Gastroesophageal sphincter (tissue), 4 donors: ENCODE data around the gene NHSL1. TPM values are rescaled to one million over a fixed set of nuclear protein-coding genes. Genes with fewer than 3 reads are reported as not detected.

Experiments
- ATAC-seq: fragments of 150-250 bp; one replicate; pipeline ENCODE4 v1.9.1; 2016; ENCODE audit warnings: mild to moderate bottlenecking, moderate library complexity
- H3K27ac ChIP-seq, 4 donors: fragments of 200-600 bp; sonication (generic) in 3 of 4; 1 replicate in 3 of 4; 2 replicates in 1 of 4; pipeline ENCODE4 v1.5.1; 2016 to 2019
- H3K27me3 ChIP-seq: fragments of 200-600 bp; sonication (generic); one replicate; pipeline ENCODE4 v1.5.1; 2019
- H3K36me3 ChIP-seq, 2 donors: fragments of 200-600 bp; sonication (generic); one replicate each; pipeline ENCODE4 v1.5.1; 2019; ENCODE audit warnings: control low read depth in 1 of 2
- H3K4me1 ChIP-seq, 3 donors: fragments of 200-600 bp; sonication (generic); 1 replicate in 2 of 3; 2 replicates in 1 of 3; pipeline ENCODE4 v1.5.1; 2016 to 2019; ENCODE audit warnings: control low read depth in 2 of 3
- H3K4me3 ChIP-seq, 2 donors: fragments of 200-600 bp; sonication (generic); one replicate each; pipeline ENCODE4 v1.5.1; 2019; ENCODE audit warnings: mild to moderate bottlenecking in 1 of 2, moderate library complexity in 1 of 2
- H3K9me3 ChIP-seq, 3 donors: fragments of 200-600 bp; sonication (generic); one replicate each; pipeline ENCODE4 v1.5.1; 2017 to 2019; ENCODE audit warnings: control low read depth in 2 of 3
- EP300 ChIP-seq: sonication (generic); formaldehyde crosslinking; IDR thresholded peaks from one replicate; pipeline ENCODE4 v1.6.1; 2017; ENCODE audit warnings: antibody characterized with exemption, mild to moderate bottlenecking
- POLR2A ChIP-seq, 2 donors: fragments of 450-650 bp; IDR thresholded peaks; one replicate each; pipeline ENCODE4 v1.6.1; 2017; ENCODE audit warnings: antibody characterized with exemption in 2 of 2, mild to moderate bottlenecking in 2 of 2, moderate library complexity in 1 of 2
- POLR2AphosphoS5 ChIP-seq: sonication (generic); formaldehyde crosslinking; IDR thresholded peaks from one replicate; pipeline ENCODE4 v1.6.1; 2017; ENCODE audit warnings: antibody characterized with exemption
- WGBS, 2 donors: methylation state at CpG; one replicate each; pipeline ENCODE4 v1.1.5; 2018; ENCODE audit warnings: low coverage in 1 of 2; 5-methylcytosine and 5-hydroxymethylcytosine counted together
- total RNA-seq, 4 donors: library from RNA; depleted of rRNA; stranded (reverse); fragments of >200 nt; gene quantifications; one replicate each; pipeline ENCODE4 v1.1.0, GENCODE V29; 2016
- TF ChIP-seq, protein P1 (sequence below), 4 experiments: fragments of 200-600 bp in 2 of 4; fragments of 450-650 bp in 2 of 4; sonication (generic) in 1 of 4; IDR thresholded peaks; one replicate each; pipeline ENCODE4 v1.5.1; 2017 to 2019; ENCODE audit warnings: antibody characterized with exemption in 4 of 4, mild to moderate bottlenecking in 2 of 4, moderate library complexity in 2 of 4

The NHSL1 gene
- total RNA-seq, 4 donors from 2014 or later = 5.7 to 9.3 (median 7.9) TPM

DNA sequence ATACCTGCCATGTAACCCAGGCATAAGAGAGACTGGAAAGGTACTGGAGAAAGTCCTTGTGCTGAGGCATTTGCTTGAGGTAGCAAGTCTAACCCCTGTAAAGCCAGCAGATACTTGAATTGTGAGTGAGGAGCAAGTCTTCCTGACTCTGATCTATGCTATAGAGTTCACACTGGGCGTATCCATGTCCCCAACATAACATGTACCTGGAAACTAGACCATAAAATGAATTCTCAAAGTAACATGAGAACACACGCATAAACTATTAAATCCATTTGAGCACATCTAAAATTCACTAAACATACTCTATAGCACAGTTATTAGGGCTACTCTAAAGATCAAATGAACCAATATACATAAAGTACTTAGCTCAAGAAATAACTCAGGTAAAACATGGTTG is 2.0 kb downstream of the NHSL1 start:
- no peak overlapping the region for H3K4me3 ChIP-seq
- no peak for ATAC-seq
- TF ChIP-seq, protein P1, sequence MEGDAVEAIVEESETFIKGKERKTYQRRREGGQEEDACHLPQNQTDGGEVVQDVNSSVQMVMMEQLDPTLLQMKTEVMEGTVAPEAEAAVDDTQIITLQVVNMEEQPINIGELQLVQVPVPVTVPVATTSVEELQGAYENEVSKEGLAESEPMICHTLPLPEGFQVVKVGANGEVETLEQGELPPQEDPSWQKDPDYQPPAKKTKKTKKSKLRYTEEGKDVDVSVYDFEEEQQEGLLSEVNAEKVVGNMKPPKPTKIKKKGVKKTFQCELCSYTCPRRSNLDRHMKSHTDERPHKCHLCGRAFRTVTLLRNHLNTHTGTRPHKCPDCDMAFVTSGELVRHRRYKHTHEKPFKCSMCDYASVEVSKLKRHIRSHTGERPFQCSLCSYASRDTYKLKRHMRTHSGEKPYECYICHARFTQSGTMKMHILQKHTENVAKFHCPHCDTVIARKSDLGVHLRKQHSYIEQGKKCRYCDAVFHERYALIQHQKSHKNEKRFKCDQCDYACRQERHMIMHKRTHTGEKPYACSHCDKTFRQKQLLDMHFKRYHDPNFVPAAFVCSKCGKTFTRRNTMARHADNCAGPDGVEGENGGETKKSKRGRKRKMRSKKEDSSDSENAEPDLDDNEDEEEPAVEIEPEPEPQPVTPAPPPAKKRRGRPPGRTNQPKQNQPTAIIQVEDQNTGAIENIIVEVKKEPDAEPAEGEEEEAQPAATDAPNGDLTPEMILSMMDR (IDR thresholded peaks at IDR 0.05) = no peak
- TF ChIP-seq POLR2AphosphoS5 (no peak), POLR2A (IDR thresholded peaks at IDR 0.05) (no peak), EP300 (no peak)

DNA sequence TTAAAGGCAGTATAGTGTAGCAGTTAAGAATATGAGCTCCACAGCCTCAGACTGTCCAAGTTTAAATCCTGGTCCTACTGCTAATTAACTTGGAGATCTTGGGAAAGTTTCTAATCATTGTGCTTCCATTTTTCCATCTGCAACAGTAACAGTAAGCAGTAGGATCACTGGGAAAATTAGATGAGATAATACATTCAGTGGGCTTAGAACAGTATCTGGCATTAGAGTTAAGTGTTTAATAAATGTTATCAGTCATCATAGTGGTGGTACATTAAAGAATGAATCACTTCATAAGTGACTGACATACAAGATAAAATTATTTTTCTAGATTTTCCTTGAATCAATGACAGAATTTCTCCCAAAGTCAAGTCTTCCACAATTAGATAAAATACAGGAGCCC is 5.0 kb downstream of the NHSL1 start:
- Histone ChIP-seq H3K36me3 (no peaks in the 10 kb centered on the region), H3K4me3 (no peak overlapping the region), H3K4me1 (peaks cover 9 to 60% (median 15%) of the 10 kb centered on the region in 3 donors), H3K27ac (peak overlapping the region in 2 of 4 donors; percentile 44 to 75), H3K27me3 (no peaks in the 10 kb centered on the region), H3K9me3 (no peaks in the 10 kb centered on the region)
- TF ChIP-seq POLR2AphosphoS5 (no peak), EP300 (no peak), POLR2A (IDR thresholded peaks at IDR 0.05) (no peak)
- TF ChIP-seq, protein P1 (IDR thresholded peaks at IDR 0.05) = no peak
- ATAC-seq = no peak

More for the DNA sequence above, 2.0 kb downstream of the NHSL1 start:
- Histone ChIP-seq H3K36me3 (no peaks in the 10 kb centered on the region), H3K27me3 (no peaks in the 10 kb centered on the region), H3K4me1 (peaks cover 10 to 38% (median 11%) of the 10 kb centered on the region in 3 donors), H3K27ac (no peak overlapping the region), H3K9me3 (no peaks in the 10 kb centered on the region)
- 88 to 100% methylated on average over 2 of the region's 2 CpGs for WGBS, 2 donors

DNA sequence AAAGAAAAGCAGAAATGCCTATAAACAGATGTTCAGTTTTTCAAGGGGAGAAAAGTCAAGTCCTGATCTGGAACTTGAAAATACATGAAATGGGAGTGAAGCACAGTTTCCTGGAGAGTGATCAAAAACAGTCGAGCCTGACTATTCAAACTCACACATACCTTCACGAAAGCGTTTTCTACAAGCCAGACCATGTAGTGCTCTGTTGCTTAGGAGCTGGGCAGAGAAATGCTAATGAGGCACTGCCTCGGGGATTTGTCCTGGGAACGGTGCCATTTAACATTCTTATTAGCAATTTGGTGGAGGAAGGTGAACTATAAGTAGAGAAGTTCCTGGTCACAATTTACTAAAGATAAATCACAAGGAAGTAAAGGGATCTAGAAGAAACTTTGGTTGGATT is 5.9 kb downstream of the NHSL1 start:
- Histone ChIP-seq H3K36me3 (no peaks in the 10 kb centered on the region), H3K27ac (peak overlapping the region in 3 of 4 donors; percentile 44 to 75 (median 75)), H3K4me3 (no peak overlapping the region), H3K9me3 (no peaks in the 10 kb centered on the region), H3K4me1 (peaks cover 7 to 57% (median 15%) of the 10 kb centered on the region in 3 donors), H3K27me3 (no peaks in the 10 kb centered on the region)
- ATAC-seq = peak; percentile 62
- 3 to 11% methylated on average over 5 of the region's 5 CpGs for WGBS, 2 donors
- TF ChIP-seq POLR2A (IDR thresholded peaks at IDR 0.05) (no peak), POLR2AphosphoS5 (no peak), EP300 (no peak)
- TF ChIP-seq, protein P1 (IDR thresholded peaks at IDR 0.05) = no peak

DNA sequence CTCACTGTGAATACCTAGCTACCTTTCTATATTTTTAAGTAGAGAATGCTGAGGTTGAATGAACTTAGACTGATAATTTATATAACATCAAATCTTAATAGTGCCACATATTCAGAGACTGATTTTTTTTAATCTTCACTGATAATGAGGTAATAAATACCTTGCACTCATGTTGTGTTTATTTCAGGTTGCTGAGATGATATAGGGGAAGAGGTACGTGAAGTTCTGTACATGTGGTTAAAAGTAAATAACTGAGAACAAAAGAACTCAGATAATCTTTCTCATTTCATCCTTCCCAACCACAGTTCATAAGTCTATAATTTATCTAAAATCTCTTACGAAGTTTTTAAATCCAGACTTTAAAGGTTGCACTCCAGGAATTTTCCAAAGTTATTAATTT is 6.4 kb downstream of the NHSL1 start:
- H3K4me3 ChIP-seq = no peak overlapping the region
- H3K27me3 ChIP-seq = no peaks in the 10 kb centered on the region
- 23 to 51% methylated on average over 2 of the region's 2 CpGs for WGBS, 2 donors
- H3K27ac ChIP-seq = peak overlapping the region in 3 of 4 donors; percentile 39 to 75 (median 75)
- TF ChIP-seq POLR2A (IDR thresholded peaks at IDR 0.05) (no peak), EP300 (no peak), POLR2AphosphoS5 (no peak)
- TF ChIP-seq, protein P1 (IDR thresholded peaks at IDR 0.05) = no peak
- H3K9me3 ChIP-seq = no peaks in the 10 kb centered on the region
- H3K36me3 ChIP-seq = no peaks in the 10 kb centered on the region
- peaks cover 7 to 52% (median 15%) of the 10 kb centered on the region in 3 donors for H3K4me1 ChIP-seq
- no peak for ATAC-seq

DNA sequence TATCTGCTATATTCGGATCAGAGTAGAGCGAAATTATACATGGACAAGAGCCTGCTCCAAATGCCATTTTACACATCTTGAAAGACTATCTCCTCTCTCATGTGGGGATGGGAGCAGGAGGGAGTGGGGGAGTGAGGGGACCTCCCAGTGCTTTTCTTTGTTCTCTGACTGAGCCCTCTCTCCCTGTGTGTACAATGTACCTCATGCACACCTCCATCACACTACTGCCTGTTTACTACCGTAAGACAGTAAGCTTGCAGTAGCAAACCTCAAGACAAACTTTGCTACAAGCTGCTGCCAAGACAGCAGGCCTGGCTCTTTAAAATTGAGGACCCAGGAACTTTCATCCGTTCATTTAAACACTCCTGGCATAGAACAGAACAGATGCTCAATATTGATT is 7.2 kb downstream of the NHSL1 start:
- WGBS, 2 donors = 45 to 50% methylated on average over 4 of the region's 4 CpGs
- no peaks in the 10 kb centered on the region for H3K9me3 ChIP-seq
- ATAC-seq = no peak
- H3K36me3 ChIP-seq = no peaks in the 10 kb centered on the region
- H3K4me1 ChIP-seq = peaks cover 7 to 44% (median 15%) of the 10 kb centered on the region in 3 donors
- H3K27me3 ChIP-seq = no peaks in the 10 kb centered on the region
- H3K27ac ChIP-seq = peak overlapping the region in 3 of 4 donors; percentile 75 to 80 (median 75)
- no peak overlapping the region for H3K4me3 ChIP-seq
- no peak for TF ChIP-seq POLR2AphosphoS5
- TF ChIP-seq, protein P1 (IDR thresholded peaks at IDR 0.05) = no peak
- TF ChIP-seq EP300 = no peak
- no peak for TF ChIP-seq POLR2A (IDR thresholded peaks at IDR 0.05)
